ENCODE results near the gene SETD7.
"Not testable (repeated sequence)": the region's sequence is repeated elsewhere in the genome, so short reads cannot be mapped to it uniquely, and the experiment has no call there.

SETD7 gene

GRCh38 chr4:139508581-139509237, 47.3 kb downstream of the SETD7 start:
- no peak for DNase-seq

- DNase-seq = no peak
These were observed 49.2 kb downstream of the SETD7 start for GRCh38 chr4:139506774-139507173.

- no peak for DNase-seq
These were observed 52.3 kb downstream of the SETD7 start for GRCh38 chr4:139503622-139504166.

GRCh38 chr4:139501927-139502899, 53.8 kb downstream of the SETD7 start:
- DNase-seq = no peak

GRCh38 chr4:139501527-139501926, 54.5 kb downstream of the SETD7 start:
- DNase-seq = no peak

GRCh38 chr4:139501117-139501516, 54.9 kb downstream of the SETD7 start:
- DNase-seq = no peak

- DNase-seq = no peak
These were observed 56.8 kb downstream of the SETD7 start for GRCh38 chr4:139499186-139499585.

- DNase-seq = no peak
These were observed 62.8 kb downstream of the SETD7 start for GRCh38 chr4:139493176-139493575.

- DNase-seq = no peak
These were observed 63.6 kb downstream of the SETD7 start for GRCh38 chr4:139492429-139492828.

- DNase-seq = no peak
These were observed 66.4 kb downstream of the SETD7 start for GRCh38 chr4:139489638-139490037.

- DNase-seq = no peak
These were observed 67.6 kb downstream of the SETD7 start for GRCh38 chr4:139488442-139488841.

- no peak for DNase-seq
These were observed 71.2 kb downstream of the SETD7 start for GRCh38 chr4:139484783-139485311.

GRCh38 chr4:139483000-139483399, 73.0 kb downstream of the SETD7 start:
- DNase-seq = no peak

GRCh38 chr4:139481465-139481864, 74.6 kb downstream of the SETD7 start:
- no peak for DNase-seq

GRCh38 chr4:139476363-139476762, 79.7 kb downstream of the SETD7 start:
- DNase-seq = no peak

- DNase-seq = no peak
These were observed 83.2 kb downstream of the SETD7 start for GRCh38 chr4:139472852-139473251.

- DNase-seq = no peak
These were observed 84.9 kb downstream of the SETD7 start for GRCh38 chr4:139470997-139471665.

GRCh38 chr4:139470295-139470694, 85.7 kb downstream of the SETD7 start:
- DNase-seq = no peak

GRCh38 chr4:139469869-139470268, 86.2 kb downstream of the SETD7 start:
- no peak for DNase-seq

GRCh38 chr4:139469216-139469615, 86.8 kb downstream of the SETD7 start:
- no peak for DNase-seq

- DNase-seq = not testable (repeated sequence)
These were observed 87.3 kb downstream of the SETD7 start for GRCh38 chr4:139468756-139469155.

- DNase-seq = no peak
These were observed 90.1 kb downstream of the SETD7 start for GRCh38 chr4:139465922-139466321.

- DNase-seq = not testable (repeated sequence)
These were observed 91.5 kb downstream of the SETD7 start for GRCh38 chr4:139464512-139464911.
